Neutrophil (primary cell): ENCODE data around the gene ANTXR1.

Source experiments
- H3K27ac ChIP-seq: fragments of 200-600 bp; sonication (generic); 2 replicates; pipeline ENCODE4 v1.5.1; 2016; ENCODE audit warnings: mild to moderate bottlenecking, moderate library complexity
- H3K27me3 ChIP-seq: fragments of 200-600 bp; sonication (generic); 2 replicates; pipeline ENCODE4 v1.6.0; 2016; ENCODE audit warnings: mild to moderate bottlenecking
- H3K36me3 ChIP-seq: fragments of 200-600 bp; sonication (generic); 2 replicates; pipeline ENCODE4 v1.5.1; 2017
- H3K4me1 ChIP-seq, 2 experiments: fragments of 200-600 bp in 1 of 2; sonication (generic) in 1 of 2; 1 replicate in 1 of 2; 2 replicates in 1 of 2; pipeline versions ENCODE4 v1.5.1 to v1.6.1; 2013 to 2016; ENCODE audit warnings: low read depth in 1 of 2, low read length in 1 of 2, mild to moderate bottlenecking in 1 of 2, moderate library complexity in 1 of 2; ENCODE audit not compliant: control insufficient read depth in 1 of 2, insufficient read depth in 1 of 2
- H3K4me3 ChIP-seq, 2 experiments: fragments of 200-600 bp in 1 of 2; sonication (generic) in 1 of 2; 1 replicate in 1 of 2; 2 replicates in 1 of 2; pipeline ENCODE4 v1.5.1; 2013 to 2016; ENCODE audit warnings: low read depth in 1 of 2, low read length in 1 of 2, mild to moderate bottlenecking in 1 of 2, moderate library complexity in 1 of 2
- H3K9me3 ChIP-seq: fragments of 200-600 bp; sonication (generic); 2 replicates; pipeline ENCODE4 v1.5.1; 2016
- CTCF ChIP-seq: fragments of 200-600 bp; sonication (generic); IDR thresholded peaks from 2 replicates; pipeline ENCODE4 v1.5.1; 2016; ENCODE audit warnings: antibody characterized with exemption

Gene ANTXR1

GRCh38 chr2:69168950-69169654, 156.1 kb downstream of the ANTXR1 start:
- Histone ChIP-seq H3K9me3 (no peaks in the 10 kb centered on the region), H3K36me3 (no peaks in the 10 kb centered on the region), H3K4me1 (peaks cover 20 to 28% of the 10 kb centered on the region in 2 experiments), H3K4me3 (no peak overlapping the region), H3K27me3 (no peaks in the 10 kb centered on the region), H3K27ac (no peak overlapping the region)
- TF ChIP-seq CTCF, result no peak

GRCh38 chr2:69169655-69170389, 156.8 kb downstream of the ANTXR1 start:
- Histone ChIP-seq H3K9me3 (no peaks in the 10 kb centered on the region), H3K36me3 (no peaks in the 10 kb centered on the region), H3K4me1 (peaks cover 13 to 20% of the 10 kb centered on the region in 2 experiments), H3K27ac (no peak overlapping the region), H3K4me3 (no peak overlapping the region), H3K27me3 (no peaks in the 10 kb centered on the region)
- TF ChIP-seq CTCF, result no peak

GRCh38 chr2:69170661-69171060, 157.7 kb downstream of the ANTXR1 start:
- no peaks in the 10 kb centered on the region for H3K9me3 ChIP-seq
- H3K27ac ChIP-seq, result no peak overlapping the region
- H3K36me3 ChIP-seq, result no peaks in the 10 kb centered on the region
- no peak overlapping the region for H3K4me3 ChIP-seq
- H3K4me1 ChIP-seq, result peaks cover 4 to 12% of the 10 kb centered on the region in 2 experiments
- no peak for TF ChIP-seq CTCF
- no peaks in the 10 kb centered on the region for H3K27me3 ChIP-seq

- Histone ChIP-seq H3K4me3 (no peak overlapping the region), H3K36me3 (no peaks in the 10 kb centered on the region), H3K4me1 (peaks cover 1 to 8% of the 10 kb centered on the region in 2 experiments), H3K27me3 (no peaks in the 10 kb centered on the region), H3K27ac (no peak overlapping the region), H3K9me3 (no peaks in the 10 kb centered on the region)
- no peak for TF ChIP-seq CTCF
Measured at GRCh38 chr2:69171116-69171896, 158.3 kb downstream of the ANTXR1 start.

GRCh38 chr2:69171897-69172525, 159.0 kb downstream of the ANTXR1 start:
- Histone ChIP-seq H3K4me3 (no peak overlapping the region), H3K9me3 (no peaks in the 10 kb centered on the region), H3K27me3 (no peaks in the 10 kb centered on the region), H3K4me1 (peaks cover 8 to 9% of the 10 kb centered on the region in 2 experiments), H3K36me3 (no peaks in the 10 kb centered on the region), H3K27ac (no peak overlapping the region)
- TF ChIP-seq CTCF, result no peak
